Activated gamma-delta T cell treated with Interleukin-2 at 50 U/mL for 16 hours (primary cell): ENCODE results near the gene STARD9.
A peak's percentile ranks its signal among the peaks of the same experiment; 100 is the strongest.

ENCODE experiments used
- DNase-seq: peaks from one replicate; pipeline ENCODE4 v3.0.0-alpha.2; 2020

Gene STARD9

DNA sequence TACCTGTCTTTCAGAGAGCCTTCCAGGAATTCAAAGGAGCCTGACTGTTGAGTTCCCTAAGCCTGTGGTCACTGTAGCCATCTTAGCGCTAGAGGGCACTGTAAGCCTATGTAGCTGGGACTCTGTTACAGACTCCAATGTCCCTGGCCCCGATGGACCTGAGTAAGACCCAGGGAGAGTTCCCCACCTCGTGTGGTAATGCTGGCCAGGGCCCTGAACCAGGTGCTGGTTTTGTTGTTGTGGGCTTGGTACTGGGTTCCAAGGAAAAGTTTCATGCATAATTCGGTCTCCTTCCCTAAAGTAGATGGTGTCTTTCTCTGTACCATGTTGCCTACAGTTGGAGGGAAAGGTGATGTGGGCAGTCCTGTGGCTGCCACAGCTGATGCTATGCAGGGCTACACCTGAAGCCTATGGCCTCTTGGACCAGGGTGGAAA is 129.1 kb downstream of the STARD9 start:
- peak; percentile 51 for DNase-seq

DNA sequence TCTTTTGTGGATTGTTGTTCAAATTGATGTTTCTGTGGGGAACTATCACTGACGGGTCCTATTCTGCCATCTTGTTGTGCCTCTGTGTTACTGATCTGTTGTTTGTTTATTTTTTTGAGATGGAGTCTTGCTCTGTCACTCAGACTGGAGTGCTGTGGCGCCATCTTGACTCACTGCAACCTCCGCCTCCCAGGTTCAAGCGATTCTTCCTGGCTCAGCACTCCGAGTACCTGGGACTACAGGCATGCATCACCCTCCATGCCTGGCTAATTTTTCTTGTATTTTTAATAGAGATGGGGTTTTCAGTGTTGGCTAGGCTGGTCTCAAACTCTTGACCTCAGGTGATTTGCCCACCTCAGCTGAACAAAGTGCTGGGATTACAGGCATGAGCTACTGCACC is 129.9 kb downstream of the STARD9 start:
- no peak for DNase-seq

DNA sequence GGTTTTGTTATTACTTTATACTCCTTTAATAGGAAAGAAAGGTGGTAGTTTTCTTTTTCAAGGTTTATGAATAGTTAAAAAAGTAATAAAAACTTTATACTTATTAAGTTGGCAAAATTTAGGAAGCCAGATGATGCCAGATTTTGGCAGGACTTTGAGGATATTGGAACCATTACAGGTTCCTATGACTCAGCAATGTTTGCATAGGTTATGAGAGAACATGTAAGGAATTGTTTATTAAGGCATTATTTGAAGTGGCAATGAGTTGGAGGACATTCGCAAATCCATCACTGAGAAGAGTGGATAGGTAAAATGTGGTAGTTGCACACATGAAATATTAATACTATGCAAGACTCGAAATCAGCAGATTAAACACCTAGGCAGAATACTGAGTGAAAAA is 131.7 kb downstream of the STARD9 start:
- DNase-seq: no peak

DNA sequence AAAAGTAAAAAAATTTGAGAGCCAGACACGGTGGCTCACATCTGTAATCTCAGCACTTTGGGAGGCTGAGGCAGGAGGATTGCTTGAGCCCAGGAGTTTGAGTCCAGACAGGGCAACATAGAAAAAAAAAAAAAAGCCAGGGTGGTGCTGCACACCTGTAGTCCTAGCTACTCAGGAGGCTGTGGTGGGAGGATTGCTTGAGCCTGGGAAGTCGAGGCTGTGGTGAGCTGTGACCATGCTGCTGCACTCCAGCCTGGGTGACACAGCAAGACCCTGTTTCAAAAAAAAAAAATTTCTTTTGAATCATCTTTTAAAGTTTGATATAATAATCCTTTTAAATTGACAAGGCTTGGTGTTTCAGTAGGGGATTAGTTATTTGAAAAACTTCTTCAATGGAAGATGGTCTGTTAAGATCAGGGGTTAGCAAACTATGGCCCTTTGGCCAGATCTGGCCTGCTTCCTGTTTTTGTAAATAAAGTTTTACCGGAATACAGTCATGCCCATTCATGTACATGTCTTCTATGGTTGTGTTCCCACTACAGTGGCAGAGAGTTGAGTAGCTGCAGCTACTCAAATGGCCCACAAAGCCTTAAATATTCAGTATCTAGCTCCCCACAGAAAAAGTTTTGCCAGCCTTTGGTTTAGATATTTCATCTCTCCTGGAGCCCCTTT is 132.6 kb downstream of the STARD9 start:
- no peak for DNase-seq

DNA sequence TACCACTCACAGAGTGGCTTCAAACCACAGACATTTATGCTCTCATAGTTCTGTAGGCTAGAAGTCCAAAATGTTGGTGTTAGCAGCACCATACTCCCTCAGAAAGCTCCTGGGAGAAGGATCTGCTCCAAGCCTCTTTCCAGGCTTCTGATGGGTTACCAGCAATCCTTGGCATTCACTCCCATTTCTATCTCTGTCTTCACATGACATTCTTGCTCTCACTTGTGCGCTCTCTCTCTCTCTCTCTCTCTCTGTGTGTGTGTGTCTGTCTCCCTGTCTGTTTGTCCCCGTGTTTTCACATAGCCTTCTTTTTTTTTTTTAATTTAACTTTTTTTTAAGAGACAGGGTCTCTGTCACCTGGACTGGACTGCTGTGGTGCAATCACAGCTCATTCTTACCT is 135.3 kb downstream of the STARD9 start:
- no peak for DNase-seq

DNA sequence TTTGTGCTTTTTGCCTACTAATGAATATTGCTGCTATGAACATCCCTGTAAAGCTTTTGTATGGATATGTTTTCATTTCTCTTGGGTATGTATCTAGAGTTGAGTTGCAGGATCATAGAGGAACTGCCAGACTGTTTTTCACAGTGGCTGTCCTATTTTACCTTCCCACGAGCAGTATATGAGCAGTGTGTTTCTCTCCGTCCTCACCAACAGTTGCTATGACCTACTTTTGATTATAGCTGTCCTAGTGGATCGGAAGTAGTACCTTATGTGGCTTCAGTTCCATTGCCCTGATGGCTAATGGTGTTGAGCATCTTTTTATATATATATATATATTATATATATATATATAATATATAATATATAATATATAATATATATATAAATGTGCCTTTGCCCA is 136.3 kb downstream of the STARD9 start:
- DNase-seq: no peak

DNA sequence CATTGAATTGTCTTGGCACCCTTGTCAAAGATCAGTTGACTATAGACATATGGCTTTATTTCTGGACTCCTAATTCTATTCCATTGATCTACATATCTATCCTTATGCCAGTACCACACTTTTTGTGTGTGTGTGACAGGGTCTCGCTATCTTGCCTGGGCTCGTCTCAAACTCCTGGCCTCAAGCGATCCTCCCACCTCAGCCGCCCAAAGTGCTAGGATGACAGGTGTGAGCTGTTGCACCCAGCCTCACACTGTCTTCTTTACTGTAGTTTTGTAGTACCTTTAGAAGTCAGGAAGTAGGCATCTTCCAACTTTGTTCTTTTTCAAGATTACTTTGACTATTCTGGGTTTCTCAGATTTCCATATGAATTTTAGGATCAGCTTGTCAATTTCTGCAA is 137.2 kb downstream of the STARD9 start:
- no peak for DNase-seq

DNA sequence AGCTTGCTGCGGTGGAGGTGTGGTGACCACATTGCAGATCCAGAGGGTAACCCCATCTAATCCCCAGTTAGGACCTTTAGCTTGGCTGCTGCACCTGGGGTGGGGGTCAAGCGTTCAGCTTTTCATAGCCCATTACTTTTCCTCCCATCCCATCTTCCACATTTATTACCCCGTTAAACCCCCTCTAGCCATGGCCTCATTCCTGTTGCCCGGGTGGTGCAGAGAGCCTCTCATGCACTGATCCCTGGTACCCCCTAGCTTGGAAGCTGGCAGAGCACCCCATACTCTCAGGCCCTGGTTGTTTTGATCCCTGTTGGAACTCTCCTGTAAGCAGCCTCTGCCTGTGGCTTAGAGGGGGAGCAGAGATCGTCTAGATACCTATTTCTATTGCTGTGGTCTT is 140.7 kb downstream of the STARD9 start:
- no peak for DNase-seq

DNA sequence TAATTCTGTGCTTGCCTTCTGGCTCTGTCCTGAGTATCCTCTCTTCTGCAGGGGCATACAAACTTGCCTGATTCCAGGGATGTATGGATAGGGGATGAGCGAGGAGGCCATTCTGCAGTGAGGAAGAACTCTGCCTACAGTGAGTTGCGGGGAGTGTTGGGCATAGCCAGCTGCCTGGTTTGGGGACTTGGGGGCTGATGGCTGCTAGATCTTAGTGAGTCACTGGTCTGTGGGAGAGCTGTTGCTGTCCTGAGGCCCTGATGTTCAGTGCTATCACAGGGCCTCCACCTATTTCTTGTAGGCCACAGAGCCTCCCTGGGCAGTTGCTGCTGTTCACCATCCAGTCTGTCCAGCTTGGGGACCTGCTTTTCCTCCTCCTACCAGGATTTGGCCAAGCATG is 141.2 kb downstream of the STARD9 start:
- no peak for DNase-seq

DNA sequence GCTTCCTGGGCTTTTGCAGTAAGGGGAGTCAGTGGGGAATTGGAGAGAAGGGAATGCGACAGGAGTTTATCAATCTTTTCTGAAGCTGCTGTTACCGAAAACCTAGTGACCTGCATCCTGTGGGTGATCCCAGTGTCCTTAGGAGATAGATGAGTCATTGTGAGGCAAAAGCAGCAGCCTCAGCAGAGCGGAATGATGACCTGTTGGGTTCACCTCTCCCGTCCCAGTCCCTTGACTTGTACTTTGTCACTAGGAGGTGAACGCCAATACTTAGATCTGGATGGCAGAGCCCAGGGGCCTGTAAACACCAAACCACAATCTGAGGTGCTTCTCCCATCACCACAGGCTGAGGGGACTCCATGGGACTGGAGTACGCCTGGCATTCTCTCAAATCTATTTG is 143.6 kb downstream of the STARD9 start:
- DNase-seq: no peak

DNA sequence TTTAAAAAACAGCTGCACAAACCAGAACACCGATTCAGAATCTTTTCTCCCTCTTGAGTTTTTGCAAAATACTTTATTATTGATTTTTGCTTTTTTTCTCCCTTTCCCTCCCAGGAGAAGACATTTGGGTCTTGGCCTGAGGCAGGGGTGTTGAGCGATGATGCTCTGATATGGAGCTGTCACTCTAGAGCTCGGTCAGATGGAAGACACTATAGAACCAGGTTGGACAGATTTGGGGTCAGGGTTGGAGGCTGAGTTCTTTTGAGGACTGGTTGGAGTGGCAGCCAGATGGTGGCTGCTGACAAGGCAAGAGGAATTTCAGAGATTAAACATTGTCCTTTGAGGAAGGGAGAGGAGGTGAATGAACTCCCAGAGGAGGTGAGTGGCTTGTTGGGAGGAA is 144.7 kb downstream of the STARD9 start:
- no peak for DNase-seq

DNA sequence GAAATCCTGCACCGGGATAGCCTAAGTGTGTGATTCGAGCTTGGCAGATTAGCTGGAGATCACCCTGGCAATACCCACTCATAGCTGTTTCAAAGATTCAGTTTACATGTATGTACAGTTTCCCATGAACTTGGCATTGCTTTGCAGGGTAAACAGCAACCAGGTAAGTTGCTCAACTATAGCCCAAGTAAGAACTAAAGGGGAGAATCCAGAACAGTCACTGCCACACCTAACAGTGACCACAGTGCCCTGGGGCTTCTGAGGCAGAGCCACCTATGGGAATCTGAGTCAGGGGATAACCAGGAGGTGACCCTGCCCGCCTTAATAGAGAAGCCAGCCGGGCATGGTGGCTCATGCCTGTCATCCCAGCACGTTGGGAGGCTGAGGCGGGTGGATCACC is 145.6 kb downstream of the STARD9 start:
- no peak for DNase-seq

DNA sequence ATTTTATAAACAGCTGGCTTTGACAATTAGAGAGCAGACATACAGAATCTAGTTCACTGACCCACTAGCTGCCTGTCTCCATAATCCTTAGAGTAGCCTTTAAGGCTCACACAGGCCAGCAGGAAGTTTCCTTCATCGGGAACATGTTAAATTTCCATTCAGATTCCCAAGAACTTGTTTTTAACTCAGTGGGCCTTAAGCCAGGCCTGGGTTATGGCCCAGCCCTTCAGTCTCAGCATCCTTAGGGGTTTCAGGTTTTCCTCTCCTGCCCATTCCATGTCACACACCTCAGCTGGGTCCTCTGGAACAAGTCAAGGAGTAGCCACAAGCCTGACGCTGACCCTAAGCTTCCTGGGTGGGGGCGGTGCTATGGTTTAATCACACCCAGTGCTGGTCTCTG is 146.5 kb downstream of the STARD9 start:
- no peak for DNase-seq

DNA sequence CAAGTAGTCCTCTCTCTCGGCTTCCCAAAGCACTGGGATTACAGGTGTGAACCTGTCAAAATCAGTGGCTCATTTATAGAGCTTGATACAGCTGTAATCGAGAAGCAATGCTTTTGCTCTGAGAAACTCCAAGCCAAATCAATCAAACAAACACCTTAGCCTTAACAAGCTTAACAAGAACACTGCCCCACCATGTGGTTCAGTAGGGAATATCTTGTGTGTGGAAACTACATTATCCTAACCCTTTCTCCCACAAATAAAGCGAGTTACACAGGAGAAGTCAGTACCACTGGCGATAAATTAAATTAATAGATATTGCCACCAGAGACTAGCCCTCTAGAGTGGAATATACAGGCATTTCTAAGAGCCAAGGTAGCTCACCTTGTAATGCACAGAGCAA is 147.7 kb downstream of the STARD9 start:
- no peak for DNase-seq

DNA sequence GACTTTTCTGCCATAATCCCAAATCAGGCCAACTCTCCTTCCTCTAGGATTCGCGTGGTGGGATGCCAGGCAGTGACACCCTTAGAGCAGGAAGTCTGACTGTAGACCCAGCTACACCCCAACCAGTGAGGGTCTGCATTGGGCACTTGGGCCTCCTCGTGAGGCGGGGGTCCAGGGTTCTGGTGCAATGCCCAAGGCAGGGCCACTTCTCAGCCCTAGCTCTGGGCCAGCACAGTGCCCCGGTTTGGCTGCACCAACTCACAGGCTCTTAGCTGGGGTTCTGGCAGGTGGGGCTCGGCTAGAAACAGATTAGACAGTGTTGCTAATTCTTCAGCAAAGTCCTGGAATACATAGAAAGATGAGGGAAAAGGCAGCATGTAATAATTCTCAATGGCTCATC is 148.9 kb downstream of the STARD9 start:
- no peak for DNase-seq

DNA sequence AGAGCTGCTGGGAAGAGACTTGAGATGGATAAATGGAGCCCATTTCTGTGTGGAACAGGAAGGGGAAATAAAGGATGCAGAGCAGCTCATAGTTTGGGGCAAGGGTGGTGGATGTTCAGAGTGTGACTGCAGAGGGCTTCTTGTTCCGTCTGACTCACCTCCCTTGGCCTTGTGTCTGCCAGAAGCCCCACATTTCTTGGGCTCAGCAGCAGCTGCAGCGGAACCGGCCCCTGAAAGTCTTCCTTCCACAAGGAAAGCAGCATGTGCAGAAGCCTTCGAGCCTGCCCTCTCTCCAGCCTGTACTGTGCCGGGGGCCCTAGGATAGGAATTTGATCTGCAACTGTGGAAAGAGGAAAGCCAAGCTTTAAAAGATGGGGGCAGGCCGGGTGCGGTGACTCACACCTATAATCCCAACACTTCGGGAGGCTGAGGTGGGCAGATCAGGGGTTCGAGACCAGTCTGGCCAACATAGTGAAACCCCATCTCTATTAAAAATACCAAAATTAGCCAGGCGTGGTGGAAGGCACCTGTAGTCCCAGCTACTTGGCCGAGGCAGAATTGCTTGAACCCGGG is 150.0 kb downstream of the STARD9 start:
- no peak for DNase-seq

DNA sequence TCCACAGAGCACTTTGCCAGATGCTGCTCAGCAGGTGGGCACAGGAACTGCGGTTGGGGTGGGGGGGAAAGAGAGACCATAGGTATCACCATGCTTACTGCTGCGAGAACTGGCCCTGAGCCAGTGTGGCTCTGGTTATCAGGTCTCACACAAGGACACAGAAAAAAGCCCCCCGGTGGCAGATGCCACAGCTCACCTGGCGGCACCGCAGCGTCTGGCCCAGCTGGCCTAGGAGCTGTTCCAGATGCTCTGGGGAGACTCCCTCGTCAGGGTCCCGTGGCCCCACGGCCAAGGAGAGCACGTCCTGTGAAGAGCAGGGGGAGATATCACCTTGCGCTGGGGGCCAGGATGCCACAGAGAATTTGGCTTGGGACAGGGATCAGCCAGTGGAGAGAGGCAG is 150.7 kb downstream of the STARD9 start:
- no peak for DNase-seq

DNA sequence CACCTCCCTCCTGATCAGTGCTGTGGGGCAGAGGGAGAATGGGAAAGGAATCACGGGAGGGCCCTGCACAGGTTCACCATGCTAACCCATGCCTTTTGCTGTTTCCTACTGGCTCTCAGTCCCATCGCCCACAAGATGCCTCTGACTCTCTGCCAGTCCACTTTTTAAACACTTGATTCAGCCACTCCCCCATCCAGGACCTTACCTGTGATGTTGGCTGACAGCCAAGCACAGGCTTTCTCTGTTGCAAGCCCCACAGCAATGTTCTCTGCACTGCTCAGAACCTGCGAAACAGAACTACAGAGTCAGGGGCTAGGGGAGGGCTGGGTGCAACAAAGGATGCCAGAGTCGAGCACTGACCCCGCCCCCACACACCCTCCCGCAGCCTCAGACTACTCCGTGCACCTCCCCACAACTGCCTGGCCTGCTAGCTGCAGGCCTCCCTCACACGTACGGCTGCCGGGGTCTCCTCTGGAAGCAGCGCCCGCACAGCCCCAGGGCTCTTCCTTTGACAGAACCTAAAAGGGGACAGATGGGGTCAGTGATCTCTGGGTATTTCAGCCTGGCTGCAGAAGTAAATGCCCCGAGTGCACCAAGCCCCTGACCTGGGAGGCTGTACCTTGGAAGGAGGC is 152.5 kb downstream of the STARD9 start:
- DNase-seq: no peak

DNA sequence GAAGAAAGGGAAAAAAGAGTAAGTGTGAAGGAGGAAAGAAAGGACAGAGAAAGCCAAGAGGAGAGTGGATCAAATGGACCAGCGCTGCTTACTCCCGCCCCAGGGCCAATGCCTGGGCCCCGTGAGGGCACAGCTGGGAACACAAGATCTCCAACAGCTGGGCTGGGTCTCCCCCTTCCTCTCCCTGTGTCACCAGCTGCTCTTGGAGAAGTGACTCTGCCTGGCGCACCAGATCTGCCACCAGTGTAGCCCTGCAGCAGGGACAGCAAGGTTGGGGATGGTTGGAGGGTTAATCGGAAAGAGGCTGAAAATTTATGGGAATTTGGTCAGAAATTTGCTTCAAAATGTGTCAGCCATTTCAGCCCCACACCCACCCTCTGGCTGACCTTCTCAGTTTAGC is 153.2 kb downstream of the STARD9 start:
- no peak for DNase-seq

DNA sequence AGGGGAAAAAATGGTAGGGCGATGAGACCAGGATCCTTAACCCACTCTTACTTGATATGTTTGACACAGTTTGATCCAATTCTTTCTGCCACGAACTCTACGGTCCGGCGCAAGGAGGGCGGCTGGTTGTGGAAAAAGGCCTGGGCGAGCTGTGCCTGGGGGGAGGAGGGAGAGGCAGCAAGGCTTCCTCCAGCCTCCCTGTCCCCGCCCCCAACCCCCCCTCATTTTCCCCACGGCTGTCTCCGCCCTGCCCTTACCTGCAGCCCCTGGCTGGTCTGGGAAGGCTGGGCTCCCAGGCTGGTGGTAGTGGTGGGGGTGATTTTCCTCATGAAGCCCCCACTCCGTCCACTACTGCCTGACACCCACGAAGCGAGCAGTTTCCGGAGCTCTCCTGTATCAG is 153.6 kb downstream of the STARD9 start:
- DNase-seq: no peak

DNA sequence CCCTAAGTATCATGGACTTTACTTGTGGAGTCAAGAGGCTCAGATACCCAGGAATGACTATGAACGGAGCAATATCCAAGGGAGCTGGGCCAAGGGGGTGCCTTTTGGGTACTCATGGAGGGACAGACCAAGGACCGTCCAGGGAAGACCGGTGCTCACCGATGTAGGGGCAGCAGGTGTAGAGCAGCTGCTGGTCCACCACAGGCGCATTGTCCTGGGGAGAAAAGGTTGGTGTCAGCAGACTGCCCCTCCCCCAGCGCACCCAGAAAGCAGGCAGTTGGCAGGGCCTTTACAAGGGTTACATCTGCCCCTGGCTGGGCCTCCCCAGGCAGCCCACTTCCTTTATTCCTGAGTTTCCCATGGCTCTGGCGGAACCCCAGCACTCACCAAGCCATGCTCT is 154.0 kb downstream of the STARD9 start:
- DNase-seq: no peak

DNA sequence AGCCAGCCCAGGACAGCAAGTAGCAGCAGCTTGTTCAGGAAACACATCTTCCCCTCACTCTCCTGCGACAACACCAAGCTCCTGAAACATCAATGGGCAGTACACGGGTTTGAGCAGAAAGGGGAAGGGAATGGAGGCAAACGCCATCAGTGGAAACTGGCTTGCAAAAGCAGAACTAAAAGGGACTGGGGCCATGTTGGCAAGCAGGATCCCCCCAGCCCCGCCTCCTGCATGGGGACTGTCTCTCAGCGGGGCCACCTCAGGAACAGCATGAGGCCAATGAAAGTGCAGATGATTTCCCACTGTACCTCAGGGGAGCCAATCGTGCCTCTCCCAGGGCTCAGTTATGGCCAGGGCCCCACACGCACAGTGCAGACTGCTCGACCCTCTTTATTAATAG is 154.7 kb downstream of the STARD9 start:
- DNase-seq: no peak

DNA sequence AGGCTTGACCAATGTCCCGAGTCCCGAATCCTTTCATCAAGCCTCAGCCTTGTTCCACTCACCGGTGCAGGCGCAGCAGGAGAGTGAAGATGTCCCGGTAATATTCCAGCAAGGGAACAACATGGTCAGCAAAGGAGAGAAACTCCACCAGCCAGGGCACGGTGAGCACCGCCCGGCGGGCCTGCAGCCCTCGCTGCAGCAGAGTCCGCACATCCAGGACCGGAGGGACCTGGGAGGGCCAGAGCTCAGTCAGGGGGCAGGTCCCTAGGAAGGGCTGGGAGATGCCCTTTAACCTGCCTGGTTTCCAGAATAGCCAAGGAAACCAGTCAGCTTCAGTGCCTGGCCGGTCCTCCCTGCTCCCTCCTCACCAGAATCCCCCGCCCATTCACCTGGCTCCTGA is 155.1 kb downstream of the STARD9 start:
- no peak for DNase-seq

DNA sequence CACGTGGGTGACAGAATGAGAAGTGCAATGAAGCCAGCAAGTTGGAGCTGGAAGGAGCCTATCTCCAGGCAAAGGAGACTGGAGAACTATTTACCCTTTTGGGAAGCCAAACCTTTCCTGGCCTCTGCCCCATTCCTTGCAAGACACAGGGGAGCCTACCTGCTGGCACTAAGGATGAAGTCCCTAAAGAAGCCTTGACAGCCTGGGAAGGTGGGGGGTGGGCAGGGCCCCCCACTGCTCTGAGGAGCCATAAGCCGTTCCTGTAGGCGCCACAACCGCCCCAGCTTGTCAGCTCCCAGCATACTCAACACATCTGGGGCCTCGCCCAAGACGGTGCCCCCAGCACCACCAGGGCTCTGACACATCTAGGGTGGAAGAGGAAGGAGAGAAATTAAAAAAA is 156.1 kb downstream of the STARD9 start:
- DNase-seq: no peak
